DMS153 treated with DMSO at 0.1 percent for 48 hours (cell line): Measurements from ENCODE around the gene PPP1R36.

ENCODE experiments used
- DNase-seq: peaks from one replicate; lab custom pipeline; 2025; ENCODE audit not compliant: unreplicated experiment; lab: John Stamatoyannopoulos, UW

PPP1R36 gene, protein sequence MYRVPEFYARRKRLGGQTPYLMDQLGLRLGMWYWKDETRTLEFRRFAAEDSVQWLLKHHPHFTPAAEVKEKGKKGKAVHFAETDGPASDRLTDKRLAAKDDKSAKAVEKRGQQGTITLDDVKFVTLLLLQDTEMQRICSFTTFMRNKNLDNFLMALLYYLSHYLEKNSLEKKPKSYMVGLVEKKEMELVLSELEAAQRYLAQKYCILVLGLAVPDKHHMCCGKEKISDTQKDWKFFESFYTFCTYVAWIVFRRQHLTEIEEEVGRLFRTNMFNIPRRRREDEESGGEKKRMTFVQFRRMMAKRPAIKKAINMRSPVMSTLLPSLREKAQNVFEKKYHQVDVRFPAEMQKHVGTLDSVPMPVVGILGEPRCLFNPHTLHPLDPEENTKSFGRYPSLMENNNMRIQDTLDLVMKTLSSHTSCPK

DNA sequence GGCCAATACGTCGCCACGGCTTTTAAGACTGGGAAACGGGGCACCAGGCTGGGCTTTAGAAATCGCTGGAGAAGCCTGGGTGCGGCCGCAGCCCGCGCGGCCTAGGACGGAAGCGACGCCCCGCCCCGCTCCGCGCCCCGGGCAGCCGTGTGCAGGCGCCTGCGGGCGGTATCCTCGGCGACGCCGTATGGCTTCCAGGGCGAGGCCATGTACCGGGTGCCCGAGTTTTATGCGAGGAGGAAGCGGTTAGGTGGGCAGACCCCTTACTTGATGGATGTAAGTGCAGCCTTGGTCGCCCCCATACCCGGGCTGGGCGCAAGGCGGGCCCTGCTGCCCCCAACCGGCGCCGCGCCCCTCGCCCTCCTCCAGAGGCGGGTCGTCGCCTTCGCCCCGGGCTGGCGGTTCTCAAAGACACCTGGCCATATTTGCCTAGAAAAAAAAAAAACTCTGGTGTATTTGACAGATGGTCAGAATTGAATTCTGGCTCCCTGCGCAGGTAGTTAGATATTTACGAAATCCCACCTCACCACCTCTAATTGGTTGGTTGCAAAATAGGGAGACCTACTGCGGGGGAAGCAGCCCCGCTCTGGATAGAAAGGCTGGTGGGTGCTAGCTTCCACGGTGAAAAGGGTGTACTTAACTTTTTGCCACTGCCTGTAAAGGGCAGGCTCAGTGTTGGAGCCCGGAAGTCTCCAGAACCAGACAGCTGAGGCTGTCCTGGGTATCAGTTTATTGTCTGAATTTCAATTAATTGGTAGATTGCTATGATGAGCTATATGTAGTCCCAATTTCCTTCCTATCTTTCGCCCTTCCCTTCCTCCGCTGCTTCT lies at the start of gene PPP1R36:
TSS of gene PPP1R36 (plus strand) at position 171 of the 830 bp plus-strand sequence. CDS start at position 208, 37 bp downstream.
- peak; percentile 53 for DNase-seq

DNA sequence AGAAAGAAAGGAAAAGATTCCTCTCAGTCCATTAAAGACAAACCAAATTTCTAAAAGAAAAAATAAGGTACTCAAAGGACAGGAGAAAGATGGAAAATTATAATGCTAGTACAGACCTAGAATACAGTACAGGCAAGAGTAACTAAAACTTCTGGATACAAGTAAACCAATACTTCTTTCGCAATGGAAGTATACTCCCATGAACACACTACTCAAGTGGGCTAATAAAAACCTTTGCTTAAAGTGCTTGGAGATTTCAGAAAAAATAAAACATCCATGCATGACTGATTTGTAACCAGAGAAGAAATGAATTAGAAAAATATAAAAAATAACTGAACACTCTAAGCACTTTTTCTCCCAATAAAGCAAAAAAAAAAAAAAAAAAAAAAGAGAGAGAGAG lies 49.7 kb upstream of the PPP1R36 start:
- no peak for DNase-seq

DNA sequence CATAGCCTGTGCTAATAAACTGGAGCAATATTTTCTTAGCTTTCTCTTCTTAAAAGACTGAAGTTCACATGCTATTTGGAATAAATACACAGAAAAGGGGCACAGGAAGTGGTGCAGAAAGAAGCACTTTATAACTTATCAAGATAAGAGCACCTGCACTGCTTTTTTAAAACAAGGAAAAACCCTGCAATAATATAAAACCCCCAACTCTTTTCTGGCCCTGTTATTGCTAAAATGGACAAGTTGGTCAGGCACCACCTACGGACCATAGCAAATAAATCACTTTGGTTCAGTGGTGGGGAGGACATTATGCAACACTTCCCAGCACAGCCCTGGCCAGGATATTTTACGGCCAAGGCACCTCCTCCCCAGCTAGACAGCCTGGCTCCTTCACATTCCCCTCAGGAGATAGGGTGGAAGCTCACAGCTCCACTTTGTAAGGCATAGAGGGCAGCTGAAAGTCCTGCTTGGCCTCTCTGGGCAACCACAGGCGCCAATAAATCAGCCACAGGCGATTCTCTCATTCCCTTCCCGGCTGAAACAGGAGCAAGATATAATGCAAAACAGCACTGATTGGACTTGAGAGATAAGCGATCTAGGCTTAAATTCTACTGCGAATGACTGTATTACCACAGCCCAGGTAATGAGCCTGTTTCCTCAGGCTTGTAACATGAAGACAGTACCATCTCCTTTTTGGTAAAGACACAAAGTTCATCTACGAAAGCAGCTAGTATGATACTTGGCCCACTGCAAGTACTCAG lies 48.2 kb upstream of the PPP1R36 start:
- DNase-seq = no peak

DNA sequence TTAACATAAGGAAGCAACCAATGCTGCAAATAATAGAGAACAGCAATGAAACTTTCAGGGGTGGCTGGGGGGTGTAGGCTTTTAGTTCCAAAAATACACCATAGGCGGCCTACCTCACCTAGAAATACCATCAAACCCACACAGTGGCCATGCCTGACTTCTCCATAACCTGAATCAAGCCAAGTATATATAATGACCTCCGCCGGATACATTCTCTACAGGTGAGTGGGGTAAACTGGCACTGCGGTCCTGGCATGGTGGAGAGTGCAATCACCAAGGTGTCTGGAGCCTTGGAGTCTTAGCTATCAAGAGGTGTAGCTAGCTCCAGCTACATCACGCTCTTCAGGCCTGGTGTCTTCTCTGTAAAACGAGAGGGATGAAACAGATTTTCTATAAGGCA lies 47.3 kb upstream of the PPP1R36 start:
- DNase-seq = no peak

DNA sequence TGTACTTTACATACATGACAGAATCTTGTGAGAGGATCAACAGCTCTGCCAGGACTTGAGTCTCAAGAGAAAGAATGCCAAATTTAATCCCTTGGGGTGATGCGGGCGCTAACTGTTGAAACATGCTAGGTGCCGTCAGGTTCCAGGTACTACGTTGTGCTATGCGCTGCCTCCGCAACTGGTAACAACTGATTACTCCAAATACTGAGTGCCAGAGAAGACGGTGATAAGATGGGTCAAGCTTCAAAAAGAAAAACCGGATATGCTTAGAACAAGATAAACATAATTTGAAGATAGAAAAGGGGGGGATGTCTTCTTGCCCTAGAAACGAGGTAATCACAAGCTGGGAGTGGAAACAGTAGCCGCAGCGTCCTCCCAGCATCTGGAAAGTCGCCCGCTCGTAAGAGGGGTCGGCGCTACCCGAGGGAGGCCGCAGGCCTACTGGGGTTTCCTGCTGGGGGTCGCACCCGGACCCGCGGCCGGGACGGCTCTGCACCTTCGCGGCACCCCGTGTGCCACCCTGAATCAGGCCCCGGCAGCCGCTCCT lies 46.8 kb upstream of the PPP1R36 start:
- DNase-seq = peak; percentile 24

DNA sequence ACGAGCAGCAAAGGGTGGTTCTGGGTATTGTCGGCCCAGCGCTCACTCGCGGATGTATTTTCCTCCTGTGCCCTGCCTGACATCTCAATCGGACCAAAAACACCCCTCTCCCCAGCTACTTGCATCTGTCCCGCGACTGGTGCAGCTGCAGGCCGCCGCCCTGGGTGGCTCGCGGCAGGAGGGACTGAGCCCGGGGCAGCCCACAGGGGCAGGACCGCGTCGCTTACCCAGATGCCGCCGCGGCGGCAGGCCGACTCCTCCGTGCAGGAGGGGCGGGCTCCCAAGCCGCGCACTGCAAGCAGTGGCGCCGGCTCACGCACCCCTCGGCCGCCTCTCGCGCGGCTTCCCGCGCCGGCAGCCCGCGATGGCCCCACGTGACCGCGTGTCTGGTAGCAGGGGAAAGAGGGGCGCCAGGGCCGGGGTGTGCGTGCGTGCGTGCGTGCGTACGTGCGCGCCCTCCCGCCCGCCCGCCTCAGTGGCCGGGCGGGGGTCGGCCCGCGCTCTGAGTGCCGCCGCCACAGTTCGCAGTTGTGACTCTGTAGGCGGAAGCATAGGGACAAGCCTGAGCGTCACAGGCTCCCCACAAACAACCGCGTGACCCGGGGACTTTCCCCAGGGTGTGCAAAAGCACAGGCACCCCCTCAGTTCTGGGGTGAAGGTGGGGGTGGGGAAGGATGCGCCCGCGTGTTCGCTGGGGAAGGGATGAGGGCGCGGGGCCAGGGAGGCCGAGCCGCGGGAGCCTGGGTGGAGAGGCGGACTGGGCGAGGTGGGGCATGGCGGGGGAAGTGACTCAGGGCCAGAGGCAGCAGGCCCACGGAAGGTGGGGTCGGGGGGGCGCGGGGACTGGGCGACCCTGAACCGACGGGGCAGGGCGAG lies 46.1 kb upstream of the PPP1R36 start, which contains the start of gene ZBTB25:
TSS of gene ZBTB25 (minus strand) at position 405 of the 876 bp plus-strand sequence. CDS start 13,305 bp downstream, outside the sequence.
- peak; percentile 58 for DNase-seq

DNA sequence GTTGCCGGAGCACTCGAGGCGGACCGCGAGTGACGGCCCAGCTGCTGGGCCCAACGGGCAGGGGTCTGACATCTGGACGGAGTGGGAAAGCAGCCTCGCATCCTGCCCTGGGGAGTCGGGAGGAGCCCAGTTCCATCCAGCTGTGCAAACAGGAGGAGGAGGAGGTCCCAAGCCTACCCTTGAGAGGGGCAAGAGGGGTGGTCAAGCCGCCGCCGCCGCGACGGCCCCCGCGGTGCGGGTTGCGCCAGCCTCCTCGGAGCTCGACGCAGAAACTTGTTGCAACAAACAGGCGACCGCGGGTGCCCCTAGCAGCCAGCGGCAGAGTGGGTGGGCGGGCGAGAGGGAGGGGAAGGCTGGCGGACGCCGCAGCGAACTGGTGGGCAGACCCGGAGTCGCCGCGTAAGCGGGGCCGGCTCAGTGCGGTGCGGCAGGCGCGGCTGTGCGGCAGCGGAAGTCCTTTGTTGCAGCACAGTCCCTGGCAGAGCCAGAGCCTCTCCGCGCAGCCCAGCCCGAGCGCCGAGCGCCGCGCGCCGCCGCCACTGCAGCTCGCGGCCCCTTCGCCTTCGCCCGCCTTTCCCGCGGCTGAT lies 45.4 kb upstream of the PPP1R36 start, which contains the start of gene ZBTB1:
TSS of gene ZBTB1 (plus strand) at position 461 of the 587 bp plus-strand sequence. CDS start 16,735 bp downstream, outside the sequence.
- DNase-seq = peak; percentile 70

DNA sequence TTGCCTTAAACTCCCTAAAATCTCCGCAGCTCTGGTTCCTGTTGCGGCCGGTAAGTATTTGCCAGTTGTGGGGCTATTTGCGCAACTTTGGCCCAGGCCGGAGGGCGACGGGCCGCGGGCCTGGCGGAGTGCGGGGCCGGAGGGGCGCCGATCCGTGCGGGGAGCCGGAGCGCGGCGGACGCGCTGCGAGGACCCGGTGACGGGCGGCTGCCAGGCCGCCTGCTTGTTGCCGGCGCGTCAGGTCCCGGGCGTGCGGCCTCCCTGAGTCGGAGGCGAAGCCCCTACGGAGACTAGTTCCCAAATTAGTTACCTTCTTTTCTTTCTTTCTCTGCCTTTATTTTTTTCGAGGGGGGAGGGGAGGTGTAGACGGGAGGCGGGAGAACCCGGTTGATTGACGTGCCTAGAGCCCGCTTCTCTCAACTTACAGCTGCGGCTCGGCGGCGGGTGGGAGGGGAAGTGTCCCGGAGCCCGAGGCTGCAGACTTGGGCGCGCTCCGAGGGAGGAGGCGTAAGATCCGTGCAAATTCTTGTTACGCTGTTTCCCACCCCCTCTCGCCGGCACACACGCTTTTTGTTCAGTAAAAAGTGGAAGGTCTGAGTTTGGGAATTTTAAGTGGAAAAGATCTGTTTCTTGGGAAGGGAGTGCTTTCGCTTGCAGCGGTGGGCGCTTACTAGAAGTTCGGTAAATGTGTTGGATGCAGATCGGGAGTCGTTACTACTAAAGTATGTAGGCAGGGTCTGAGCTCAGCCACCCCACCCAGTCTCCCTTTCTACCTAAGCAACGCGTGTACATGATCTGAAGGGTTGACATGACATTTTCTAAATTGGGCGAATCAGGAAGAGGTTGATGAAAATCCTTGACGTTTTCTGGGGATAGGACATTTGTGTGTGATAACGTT lies 44.6 kb upstream of the PPP1R36 start:
- peak; percentile 71 for DNase-seq

DNA sequence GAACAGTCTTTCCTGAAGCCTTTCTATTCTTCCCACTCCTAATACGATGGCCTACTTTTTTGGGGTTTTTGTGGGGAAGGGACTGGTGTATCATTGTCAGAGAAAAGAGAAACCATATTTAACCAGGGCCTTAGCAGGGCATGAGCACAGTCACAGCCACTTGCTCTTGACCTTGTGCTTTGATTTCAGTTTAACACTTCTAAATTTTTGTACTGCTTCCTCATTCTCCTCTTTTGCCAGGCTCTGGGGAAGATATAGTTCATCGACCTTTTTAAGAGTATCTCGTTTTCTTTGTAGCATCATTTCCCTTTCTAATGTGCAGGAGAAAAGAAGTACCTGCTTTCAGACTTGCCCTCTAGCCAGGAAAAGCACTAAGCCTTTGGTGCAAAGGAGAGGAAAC lies 43.0 kb upstream of the PPP1R36 start:
- no peak for DNase-seq

DNA sequence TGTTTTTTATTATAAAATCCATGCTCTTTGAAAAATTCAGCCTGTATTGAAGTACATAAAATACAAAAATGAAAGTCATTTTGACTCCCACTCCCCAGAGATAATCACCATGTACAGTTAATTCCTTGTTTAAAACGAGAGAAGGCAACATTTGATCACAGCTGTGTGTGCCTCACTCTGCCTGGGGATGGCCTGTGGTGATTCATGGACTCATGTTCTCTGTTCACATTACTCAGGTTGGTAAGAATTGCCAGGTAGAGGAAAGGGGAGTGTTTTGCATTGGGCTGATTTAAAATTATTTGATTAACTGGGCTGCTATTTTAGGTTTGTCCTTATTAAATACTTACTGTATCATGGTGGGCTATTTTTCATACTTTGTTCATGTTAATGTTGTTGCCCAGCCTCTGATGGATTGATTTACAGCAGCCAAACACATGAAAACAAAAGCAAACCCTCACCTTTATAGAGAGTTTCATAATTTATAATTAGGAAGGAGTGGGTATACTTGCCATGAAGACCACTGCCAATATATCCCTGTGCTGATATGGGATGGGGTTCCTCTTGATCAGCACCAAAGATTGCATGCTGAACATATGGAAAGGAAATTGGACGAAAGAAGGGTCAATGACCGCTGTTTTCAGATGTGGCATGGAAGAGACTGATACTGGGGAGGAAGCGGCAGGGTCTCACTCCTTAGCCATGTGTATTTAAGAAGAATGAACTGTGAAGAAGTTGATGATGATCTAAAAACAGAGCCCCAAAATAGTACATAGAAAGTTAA lies 42.2 kb upstream of the PPP1R36 start:
- no peak for DNase-seq

DNA sequence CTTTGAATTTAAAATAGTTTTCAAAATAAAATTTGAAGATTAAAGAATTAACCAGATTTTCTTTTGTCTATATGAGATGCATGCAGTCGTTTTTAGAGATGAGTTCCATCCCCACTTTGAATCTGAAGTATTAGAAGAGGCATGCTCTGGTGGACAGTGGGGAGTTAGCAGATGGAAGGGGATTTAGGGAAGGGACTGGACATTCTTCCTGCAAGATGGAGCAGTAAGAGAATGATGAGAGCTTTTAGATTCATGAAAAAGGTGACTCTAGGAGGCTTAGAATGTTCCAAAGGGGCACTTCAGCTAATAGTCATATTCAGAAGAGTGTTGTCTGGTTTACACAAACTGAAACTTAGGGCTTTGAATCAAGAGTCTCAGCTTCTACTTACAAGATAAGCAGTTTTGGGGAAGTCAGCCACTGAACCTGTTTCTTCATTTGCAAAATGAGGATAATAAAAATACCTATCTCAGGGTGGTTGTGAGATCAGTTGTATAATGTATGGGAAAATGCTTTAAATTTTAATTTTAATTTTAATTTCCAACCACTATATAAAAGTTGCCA lies 41.5 kb upstream of the PPP1R36 start:
- DNase-seq = no peak

DNA sequence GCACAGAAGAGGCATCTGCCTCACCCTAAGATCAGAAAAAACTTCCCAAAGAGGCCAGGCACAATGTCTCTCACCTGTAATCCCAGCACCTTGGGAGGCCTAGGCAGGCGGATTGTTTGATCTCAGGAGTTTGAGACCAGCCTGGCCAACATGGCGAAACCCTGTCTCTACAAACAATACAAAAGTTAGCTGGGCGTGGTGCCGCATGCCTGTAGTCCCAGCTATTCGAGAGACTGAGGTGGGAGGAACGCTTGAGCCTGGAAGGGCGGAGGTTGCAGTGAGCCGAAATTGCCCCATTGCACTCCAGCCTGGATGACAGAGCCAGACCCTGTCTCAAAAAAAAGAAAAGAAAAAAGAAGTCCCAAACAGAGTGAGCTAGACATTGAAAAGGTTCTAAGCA lies 40.7 kb upstream of the PPP1R36 start:
- no peak for DNase-seq

DNA sequence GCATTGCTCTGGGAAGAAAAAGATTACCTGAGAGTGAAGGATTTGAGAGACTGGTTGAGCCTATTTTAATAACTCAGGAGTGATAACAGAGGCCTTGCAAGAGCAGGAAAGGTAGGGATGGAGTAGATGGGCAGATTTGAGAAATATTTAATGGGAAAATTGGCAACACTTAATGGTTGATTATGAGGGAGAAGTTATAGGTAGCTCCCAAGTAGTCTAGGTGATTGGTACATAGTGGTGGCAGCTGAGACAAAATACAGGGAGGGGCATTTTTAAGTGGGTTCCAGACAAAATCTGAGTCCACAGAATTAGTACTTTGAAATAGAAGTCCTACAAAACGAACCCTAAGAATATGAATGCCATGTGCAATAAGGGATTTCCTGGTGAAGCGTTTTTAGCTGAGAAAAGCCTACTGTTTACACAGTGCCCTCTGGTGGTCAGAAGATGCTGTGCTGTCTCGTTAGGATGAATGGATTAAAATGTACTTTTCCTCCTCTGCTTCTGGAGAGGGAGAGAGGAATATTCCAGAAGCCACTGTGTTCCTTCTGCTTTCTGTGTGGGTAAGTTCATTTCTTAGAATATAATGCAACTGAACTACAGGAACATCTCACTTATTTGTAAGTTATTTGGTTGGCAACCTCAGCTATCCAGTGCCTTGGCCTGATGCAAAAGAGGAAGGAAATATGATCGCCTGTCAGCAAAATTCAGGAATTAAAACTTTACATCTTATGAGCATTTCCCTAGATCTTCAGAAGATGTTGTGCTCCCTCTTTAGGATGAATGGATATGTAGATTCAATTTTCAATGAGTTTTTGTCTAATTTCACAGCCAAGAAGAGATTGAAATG lies 38.7 kb upstream of the PPP1R36 start:
- DNase-seq = peak; percentile 48

DNA sequence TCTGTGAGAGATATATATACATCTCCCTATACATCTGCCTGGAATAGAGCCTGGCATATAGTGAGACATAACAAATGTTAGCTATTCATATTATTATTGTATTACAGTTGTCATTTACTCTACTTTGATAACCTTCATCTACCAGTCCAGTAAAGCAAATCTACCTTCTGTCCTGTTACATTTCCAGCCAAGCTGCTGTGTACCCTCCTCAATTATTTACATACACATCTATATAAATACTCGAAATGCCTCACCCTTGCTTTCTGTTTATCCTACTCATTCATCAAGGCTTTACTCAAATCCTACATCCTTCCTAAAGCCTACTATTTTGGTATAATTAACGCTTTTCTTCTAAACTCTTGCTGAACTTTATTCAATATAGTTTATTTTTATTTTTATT lies 36.5 kb upstream of the PPP1R36 start:
- DNase-seq = no peak

DNA sequence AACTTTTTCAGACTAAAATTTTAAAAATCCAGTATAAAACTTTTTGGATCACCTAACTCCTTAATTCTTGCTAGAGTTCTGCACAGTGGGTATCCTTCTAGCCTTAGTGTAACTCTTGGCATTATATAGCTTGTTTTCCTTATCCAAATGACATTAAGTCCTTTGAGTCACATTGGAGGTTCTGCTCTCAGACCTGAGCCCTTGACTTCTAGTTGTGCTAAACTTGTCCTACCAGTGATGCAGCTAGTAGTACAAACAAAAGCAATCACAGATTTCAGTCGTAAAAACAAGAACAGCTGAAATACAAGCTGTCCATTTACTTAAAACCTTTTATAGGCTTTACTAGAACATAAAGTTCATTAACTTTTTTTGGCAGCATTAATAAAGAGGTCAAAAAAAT lies 34.7 kb upstream of the PPP1R36 start:
- no peak for DNase-seq

DNA sequence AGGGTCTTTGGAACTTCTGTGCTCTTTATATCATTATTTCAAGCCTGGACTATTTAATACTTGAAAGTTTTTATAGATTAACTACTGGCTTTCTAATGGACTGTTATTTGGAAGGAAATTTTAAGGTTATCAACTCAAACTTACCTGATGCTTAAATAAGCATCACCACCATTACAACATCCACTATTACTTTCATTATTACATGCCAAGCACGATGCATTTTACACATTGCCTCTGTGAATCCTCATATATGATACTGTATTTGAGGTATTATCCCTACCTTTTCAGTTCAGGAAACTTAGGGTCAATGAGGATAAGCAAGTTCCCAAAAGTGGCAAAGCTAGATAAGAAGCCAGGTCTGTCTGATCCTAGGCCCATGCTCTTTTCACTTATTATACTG lies 32.8 kb upstream of the PPP1R36 start:
- DNase-seq = no peak
